HEK293 (cell line): ENCODE measurements around the gene RAB3GAP2.
"Not testable (repeated sequence)": the region's sequence is repeated elsewhere in the genome, so short reads cannot be mapped to it uniquely, and the experiment has no call there.

ENCODE experiments used
- CTCF ChIA-PET: fragments of 350-600 bp; formaldehyde crosslinking; extraction: SDS; loops from one replicate; lab custom pipeline; 2021; ENCODE audit warnings: antibody characterized with exemption; lab: Yijun Ruan, JAX
- POLR2A ChIA-PET: fragments of 300-600 bp; formaldehyde crosslinking; extraction: SDS; loops from one replicate; lab custom pipeline; 2020; ENCODE audit warnings: antibody characterized with exemption, inconsistent platforms; lab: Yijun Ruan, JAX
- H3K27ac ChIP-seq: fragments of 200-500 bp; sonication (Bioruptor generic); 2 replicates; pipeline ENCODE4 v1.5.1; 2014; ENCODE audit warnings: low read depth, low read length, control low read depth, inconsistent platforms; ENCODE audit errors: extremely low read depth
- H3K36me3 ChIP-seq, 2 experiments: fragments of 200-500 bp in 1 of 2; sonication (Bioruptor generic) in 1 of 2; 1 replicate in 1 of 2; 2 replicates in 1 of 2; pipeline ENCODE4 v1.5.1; 2014 to 2017; ENCODE audit warnings: inconsistent platforms in 2 of 2, low read length in 2 of 2; ENCODE audit not compliant: control insufficient read depth in 2 of 2, insufficient read depth in 1 of 2
- H3K4me1 ChIP-seq: fragments of 200-500 bp; sonication (Bioruptor generic); 2 replicates; pipeline ENCODE4 v1.5.1; 2014; ENCODE audit warnings: mild to moderate bottlenecking, low read length, inconsistent platforms; ENCODE audit not compliant: control insufficient read depth, insufficient read depth
- H3K4me3 ChIP-seq: 2 replicates; pipeline ENCODE4 v1.5.1; 2011; ENCODE audit warnings: low read depth, mild to moderate bottlenecking, control low read depth, low read length, moderate library complexity
- H3K9me3 ChIP-seq: fragments of 200-500 bp; sonication (Bioruptor generic); 2 replicates; pipeline ENCODE4 v1.5.1; 2014; ENCODE audit warnings: low read depth, low read length, inconsistent platforms; ENCODE audit not compliant: control insufficient read depth, insufficient read depth
- KLF10 ChIP-seq: fragments of 450-650 bp; IDR thresholded peaks from 2 replicates; pipeline ENCODE4 v1.5.1; 2018; ENCODE audit warnings: missing biosample characterization, mild to moderate bottlenecking, missing genetic modification characterization
- OSR2 ChIP-seq: fragments of 450-650 bp; formaldehyde crosslinking; IDR thresholded peaks from 2 replicates; pipeline ENCODE4 v1.5.1; 2016; ENCODE audit warnings: missing biosample characterization, missing genetic modification characterization
- ZNF140 ChIP-seq: fragments of 450-650 bp; formaldehyde crosslinking; IDR thresholded peaks from 2 replicates; pipeline ENCODE4 v1.5.1; 2016; ENCODE audit warnings: missing biosample characterization, missing genetic modification characterization
- ZNF146 ChIP-seq: fragments of 450-650 bp; formaldehyde crosslinking; IDR thresholded peaks from 2 replicates; pipeline ENCODE4 v1.5.1; 2016; ENCODE audit warnings: missing biosample characterization, missing genetic modification characterization
- ZNF221 ChIP-seq: fragments of 450-650 bp; formaldehyde crosslinking; IDR thresholded peaks from 2 replicates; pipeline ENCODE4 v1.5.1; 2017; ENCODE audit warnings: missing biosample characterization, missing genetic modification characterization, borderline replicate concordance
- ZNF23 ChIP-seq: fragments of 450-650 bp; formaldehyde crosslinking; IDR thresholded peaks from 2 replicates; pipeline ENCODE4 v1.5.1; 2016; ENCODE audit warnings: missing biosample characterization, missing genetic modification characterization, borderline replicate concordance
- ZNF302 ChIP-seq: fragments of 450-650 bp; formaldehyde crosslinking; IDR thresholded peaks from 2 replicates; pipeline ENCODE4 v1.5.1; 2016; ENCODE audit warnings: missing biosample characterization, missing genetic modification characterization, low read depth
- ZNF362 ChIP-seq: fragments of 450-650 bp; formaldehyde crosslinking; IDR thresholded peaks from 2 replicates; pipeline ENCODE4 v1.5.1; 2016; ENCODE audit warnings: missing biosample characterization, missing genetic modification characterization
- ZNF426 ChIP-seq: fragments of 450-650 bp; formaldehyde crosslinking; IDR thresholded peaks from 2 replicates; pipeline ENCODE4 v1.5.1; 2017; ENCODE audit warnings: missing biosample characterization, missing genetic modification characterization, mild to moderate bottlenecking, inconsistent platforms, moderate library complexity
- ZNF48 ChIP-seq: fragments of 450-650 bp; formaldehyde crosslinking; IDR thresholded peaks from 2 replicates; pipeline ENCODE4 v1.5.1; 2016; ENCODE audit warnings: missing biosample characterization, missing genetic modification characterization
- ZNF580 ChIP-seq: fragments of 450-650 bp; formaldehyde crosslinking; IDR thresholded peaks from 2 replicates; pipeline ENCODE4 v1.5.1; 2016; ENCODE audit warnings: missing biosample characterization, missing genetic modification characterization
- ZNF600 ChIP-seq: fragments of 450-650 bp; formaldehyde crosslinking; IDR thresholded peaks from 2 replicates; pipeline ENCODE4 v1.5.1; 2016; ENCODE audit warnings: missing biosample characterization, missing genetic modification characterization
- ZNF623 ChIP-seq: fragments of 450-650 bp; formaldehyde crosslinking; IDR thresholded peaks from 2 replicates; pipeline ENCODE4 v1.5.1; 2016; ENCODE audit warnings: missing biosample characterization, missing genetic modification characterization
- ZNF843 ChIP-seq: fragments of 450-650 bp; formaldehyde crosslinking; IDR thresholded peaks from 2 replicates; pipeline ENCODE4 v1.5.1; 2016; ENCODE audit warnings: missing biosample characterization, missing genetic modification characterization
- TF ChIP-seq, protein P1 (sequence below): fragments of 450-650 bp; formaldehyde crosslinking; IDR thresholded peaks from 2 replicates; pipeline ENCODE4 v1.5.1; 2016; ENCODE audit warnings: missing biosample characterization, missing genetic modification characterization
- TF ChIP-seq, protein P2 (sequence below): fragments of 450-650 bp; formaldehyde crosslinking; IDR thresholded peaks from 2 replicates; pipeline ENCODE4 v1.5.1; 2016; ENCODE audit warnings: missing biosample characterization, missing genetic modification characterization, low read depth

Gene RAB3GAP2

DNA sequence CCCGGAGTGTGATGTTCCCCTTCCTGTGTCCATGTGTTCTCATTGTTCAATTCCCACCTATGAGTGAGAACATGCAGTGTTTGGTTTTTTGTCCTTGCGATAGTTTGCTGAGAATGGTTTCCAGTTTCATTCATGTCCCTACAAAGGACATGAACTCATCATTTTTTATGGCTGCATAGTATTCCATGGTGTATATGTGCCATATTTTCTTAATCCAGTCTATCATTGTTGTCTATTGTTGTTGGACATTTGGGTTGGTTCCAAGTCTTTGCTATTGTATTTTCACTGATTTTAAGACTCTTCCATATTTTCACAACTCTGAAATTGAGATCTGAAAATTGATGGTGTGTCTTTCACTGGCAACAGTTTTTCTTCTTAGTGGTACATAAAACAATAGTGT is 67.5 kb downstream of the RAB3GAP2 start:
- H3K9me3 ChIP-seq, H3K4me3 ChIP-seq, POLR2A ChIA-PET, H3K27ac ChIP-seq, CTCF ChIA-PET, H3K4me1 ChIP-seq: not testable (repeated sequence)
- peaks cover 9 to 71% of the 10 kb centered on the region in 2 experiments for H3K36me3 ChIP-seq
- TF ChIP-seq, protein P1, sequence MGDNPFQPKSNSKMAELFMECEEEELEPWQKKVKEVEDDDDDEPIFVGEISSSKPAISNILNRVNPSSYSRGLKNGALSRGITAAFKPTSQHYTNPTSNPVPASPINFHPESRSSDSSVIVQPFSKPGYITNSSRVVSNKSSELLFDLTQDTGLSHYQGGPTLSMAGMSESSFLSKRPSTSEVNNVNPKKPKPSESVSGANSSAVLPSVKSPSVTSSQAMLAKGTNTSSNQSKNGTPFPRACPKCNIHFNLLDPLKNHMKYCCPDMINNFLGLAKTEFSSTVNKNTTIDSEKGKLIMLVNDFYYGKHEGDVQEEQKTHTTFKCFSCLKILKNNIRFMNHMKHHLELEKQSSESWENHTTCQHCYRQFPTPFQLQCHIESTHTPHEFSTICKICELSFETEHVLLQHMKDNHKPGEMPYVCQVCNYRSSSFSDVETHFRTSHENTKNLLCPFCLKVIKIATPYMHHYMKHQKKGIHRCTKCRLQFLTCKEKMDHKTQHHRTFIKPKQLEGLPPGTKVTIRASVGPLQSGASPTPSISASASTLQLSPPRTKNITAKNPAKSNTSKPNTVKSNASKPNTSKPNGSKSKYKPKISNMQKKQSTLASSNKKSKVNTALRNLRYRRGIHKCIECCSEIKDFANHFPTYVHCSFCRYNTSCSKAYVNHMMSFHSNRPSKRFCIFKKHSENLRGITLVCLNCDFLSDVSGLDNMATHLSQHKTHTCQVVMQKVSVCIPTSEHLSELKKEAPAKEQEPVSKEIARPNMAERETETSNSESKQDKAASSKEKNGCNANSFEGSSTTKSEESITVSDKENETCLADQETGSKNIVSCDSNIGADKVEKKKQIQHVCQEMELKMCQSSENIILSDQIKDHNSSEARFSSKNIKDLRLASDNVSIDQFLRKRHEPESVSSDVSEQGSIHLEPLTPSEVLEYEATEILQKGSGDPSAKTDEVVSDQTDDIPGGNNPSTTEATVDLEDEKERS (tag by site-specific recombination): 0 out of 2 replicates have a peak, but pooled peaks have one; percentile 42
- peak; percentile 94 for TF ChIP-seq ZNF146

GRCh38 chr1:220203816-220204215 is 68.4 kb downstream of the RAB3GAP2 start:
- Histone ChIP-seq H3K4me3 (no peak overlapping the region), H3K4me1 (no peaks in the 10 kb centered on the region), H3K27ac (no peak overlapping the region), H3K36me3 (peaks cover 9 to 70% of the 10 kb centered on the region in 2 experiments), H3K9me3 (no peaks in the 10 kb centered on the region)
- TF ChIP-seq ZNF23 (tag by site-specific recombination): no peak
- TF ChIP-seq ZNF600 (tag by site-specific recombination): no peak
- no peak for TF ChIP-seq OSR2 (tag by site-specific recombination)
- TF ChIP-seq ZNF580 (tag by site-specific recombination): no peak
- TF ChIP-seq ZNF48: no peak
- TF ChIP-seq ZNF843 (tag by site-specific recombination): no peak
- POLR2A ChIA-PET: no interaction called here
- CTCF ChIA-PET: interaction anchor here (0.8 kb wide), 1 partner anchor 16 kb away, joined by 4 read pairs; no protein-coding TSS in a partner anchor

GRCh38 chr1:220198186-220199005 is 73.9 kb downstream of the RAB3GAP2 start:
- ChIA-PET POLR2A (no interaction called here), CTCF (interaction anchor here (0.6 to 1.1 kb wide), 2 partner anchors 19 to 442 kb away, joined by 3 to 6 read pairs; no protein-coding TSS in a partner anchor)
- Histone ChIP-seq H3K36me3 (peaks cover 14 to 68% of the 10 kb centered on the region in 2 experiments), H3K27ac (no peak overlapping the region), H3K4me3 (no peak overlapping the region), H3K9me3 (no peaks in the 10 kb centered on the region), H3K4me1 (no peaks in the 10 kb centered on the region)
- TF ChIP-seq ZNF221 (tag by site-specific recombination): no peak
- TF ChIP-seq ZNF426 (tag by site-specific recombination): no peak
- TF ChIP-seq, protein P2, sequence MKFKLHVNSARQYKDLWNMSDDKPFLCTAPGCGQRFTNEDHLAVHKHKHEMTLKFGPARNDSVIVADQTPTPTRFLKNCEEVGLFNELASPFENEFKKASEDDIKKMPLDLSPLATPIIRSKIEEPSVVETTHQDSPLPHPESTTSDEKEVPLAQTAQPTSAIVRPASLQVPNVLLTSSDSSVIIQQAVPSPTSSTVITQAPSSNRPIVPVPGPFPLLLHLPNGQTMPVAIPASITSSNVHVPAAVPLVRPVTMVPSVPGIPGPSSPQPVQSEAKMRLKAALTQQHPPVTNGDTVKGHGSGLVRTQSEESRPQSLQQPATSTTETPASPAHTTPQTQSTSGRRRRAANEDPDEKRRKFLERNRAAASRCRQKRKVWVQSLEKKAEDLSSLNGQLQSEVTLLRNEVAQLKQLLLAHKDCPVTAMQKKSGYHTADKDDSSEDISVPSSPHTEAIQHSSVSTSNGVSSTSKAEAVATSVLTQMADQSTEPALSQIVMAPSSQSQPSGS: no peak
- TF ChIP-seq KLF10: no peak
- no peak for TF ChIP-seq ZNF362
- no peak for TF ChIP-seq ZNF302 (tag by site-specific recombination)
- no peak for TF ChIP-seq ZNF623
- TF ChIP-seq ZNF140 (tag by site-specific recombination): no peak
